Measurements from ENCODE around the gene TANC1.

TANC1 gene

DNA sequence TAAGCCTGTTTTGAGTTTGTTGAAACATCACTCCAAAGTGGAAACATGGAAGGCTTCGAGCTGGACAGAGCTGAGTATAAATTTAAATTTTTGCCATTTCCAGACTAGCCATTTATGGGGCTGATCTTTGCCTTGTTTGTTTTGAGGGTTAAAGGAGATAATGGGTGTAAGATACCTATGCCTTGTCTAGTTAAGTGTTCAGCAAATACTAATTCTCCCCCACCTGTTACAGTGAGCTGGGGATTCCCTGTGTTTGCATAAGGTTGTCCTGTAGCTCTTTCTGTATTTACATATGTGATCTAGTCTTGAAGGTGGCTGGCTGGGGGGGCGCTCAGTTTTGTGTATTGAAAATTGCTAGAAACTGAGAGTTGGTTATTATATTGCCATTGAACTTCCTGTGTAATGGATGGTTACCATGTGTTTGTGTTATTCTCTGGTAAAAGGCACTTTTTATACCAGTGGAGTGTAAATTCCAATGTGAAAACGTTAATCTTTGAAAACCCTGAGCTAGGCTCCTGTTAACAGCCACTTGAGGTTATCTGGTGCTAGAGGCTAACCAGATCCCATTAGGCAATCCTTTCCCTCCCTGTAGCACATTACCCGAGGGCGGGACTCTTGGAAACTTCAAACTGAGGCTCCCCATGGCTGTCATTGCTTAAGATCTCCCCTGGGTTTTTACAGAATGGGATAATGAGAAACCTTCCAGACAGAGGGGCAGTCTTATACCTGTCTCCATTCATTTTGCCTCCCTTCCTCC lies 26.7 kb downstream of the TANC1 start:
- DNase-seq (ENCODE audit: low read depth), result peak; percentile 94

DNA sequence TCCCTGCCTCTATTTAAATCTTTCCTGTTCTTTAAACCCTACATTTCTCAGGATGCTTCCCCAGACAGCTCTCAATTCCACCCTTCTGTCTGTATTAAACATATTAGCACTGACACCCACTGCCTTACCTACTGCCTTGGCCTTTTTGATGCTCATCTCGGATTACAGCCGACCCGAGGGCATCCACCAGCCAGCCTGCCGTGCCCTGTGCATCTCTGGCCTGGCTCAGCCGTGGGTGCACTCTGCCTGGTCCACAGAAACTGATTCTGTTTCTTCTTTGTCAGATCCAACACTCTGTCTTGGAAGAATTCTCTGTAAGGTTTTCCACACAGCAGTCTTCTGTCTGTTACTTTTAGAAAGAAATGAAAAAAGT lies 27.2 kb downstream of the TANC1 start:
- DNase-seq (ENCODE audit: low read depth), result no peak

- no peak for DNase-seq (ENCODE audit: low read depth)
These were observed 28.0 kb downstream of the TANC1 start for GRCh38 chr2:158996378-158996993.

- DNase-seq (ENCODE audit: low read depth), result no peak
These were observed 28.8 kb downstream of the TANC1 start for GRCh38 chr2:158997037-158997790.

GRCh38 chr2:158998551-158999248 lies 30.3 kb downstream of the TANC1 start:
- DNase-seq (ENCODE audit: low read depth), result no peak

GRCh38 chr2:158999458-158999857 lies 31.0 kb downstream of the TANC1 start:
- DNase-seq (ENCODE audit: low read depth), result peak; percentile 33

GRCh38 chr2:159000072-159000471 lies 31.6 kb downstream of the TANC1 start:
- DNase-seq (ENCODE audit: low read depth), result no peak

- DNase-seq (ENCODE audit: low read depth), result no peak
These were observed 34.1 kb downstream of the TANC1 start for GRCh38 chr2:159002462-159003111.

- DNase-seq (ENCODE audit: low read depth), result no peak
These were observed 35.1 kb downstream of the TANC1 start for GRCh38 chr2:159003555-159003954.

GRCh38 chr2:159004849-159005248 lies 36.4 kb downstream of the TANC1 start:
- no peak for DNase-seq (ENCODE audit: low read depth)

- peak; percentile 36 for DNase-seq (ENCODE audit: low read depth)
These were observed 41.5 kb downstream of the TANC1 start for GRCh38 chr2:159009940-159010339.

DNA sequence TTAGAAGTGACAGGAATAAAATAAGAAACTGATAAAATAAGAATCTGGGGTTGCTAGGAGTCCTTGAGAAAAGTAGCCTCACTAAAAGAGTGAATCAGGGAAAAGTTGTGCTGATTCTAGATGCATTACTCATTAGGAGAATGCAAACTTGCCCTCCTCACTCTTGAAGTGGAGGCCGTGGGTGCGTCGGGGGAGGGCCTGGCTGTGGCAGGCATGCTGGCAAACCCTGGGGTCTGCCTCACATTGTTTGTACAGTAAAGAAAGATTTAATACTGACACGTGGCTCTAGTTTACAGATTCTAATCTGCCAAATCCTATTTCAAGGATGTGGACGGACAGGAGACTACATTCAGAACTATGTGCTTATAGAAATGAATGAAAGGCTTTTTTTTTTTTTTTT lies 41.9 kb downstream of the TANC1 start:
- DNase-seq (ENCODE audit: low read depth), result peak; percentile 90

GRCh38 chr2:159010963-159011362 lies 42.5 kb downstream of the TANC1 start:
- DNase-seq (ENCODE audit: low read depth), result peak; percentile 57

DNA sequence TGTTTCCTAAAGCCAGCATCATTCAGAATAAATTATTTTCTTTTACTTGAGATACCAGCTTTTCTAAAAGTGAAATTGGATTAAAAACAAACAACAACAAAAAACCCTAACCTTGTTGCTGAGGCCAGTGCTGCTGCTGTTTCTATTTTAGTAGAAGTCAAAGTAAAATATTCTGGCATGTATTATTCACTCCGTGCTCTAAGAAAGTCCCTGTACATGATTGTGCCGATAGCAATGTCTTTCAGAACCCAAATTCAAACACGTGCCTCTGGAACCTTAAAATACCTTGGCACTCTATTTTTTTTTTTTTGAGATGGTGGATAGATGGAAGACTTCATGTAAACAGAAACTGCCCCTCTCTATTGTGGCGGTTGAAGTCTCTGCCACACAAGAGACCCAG lies 43.7 kb downstream of the TANC1 start:
- DNase-seq (ENCODE audit: low read depth), result no peak

- DNase-seq (ENCODE audit: low read depth), result no peak
These were observed 44.7 kb downstream of the TANC1 start for GRCh38 chr2:159013103-159013502.

GRCh38 chr2:159015174-159015573 lies 46.7 kb downstream of the TANC1 start:
- DNase-seq (ENCODE audit: low read depth), result no peak

GRCh38 chr2:159015823-159016222 lies 47.4 kb downstream of the TANC1 start:
- DNase-seq (ENCODE audit: low read depth), result no peak

DNA sequence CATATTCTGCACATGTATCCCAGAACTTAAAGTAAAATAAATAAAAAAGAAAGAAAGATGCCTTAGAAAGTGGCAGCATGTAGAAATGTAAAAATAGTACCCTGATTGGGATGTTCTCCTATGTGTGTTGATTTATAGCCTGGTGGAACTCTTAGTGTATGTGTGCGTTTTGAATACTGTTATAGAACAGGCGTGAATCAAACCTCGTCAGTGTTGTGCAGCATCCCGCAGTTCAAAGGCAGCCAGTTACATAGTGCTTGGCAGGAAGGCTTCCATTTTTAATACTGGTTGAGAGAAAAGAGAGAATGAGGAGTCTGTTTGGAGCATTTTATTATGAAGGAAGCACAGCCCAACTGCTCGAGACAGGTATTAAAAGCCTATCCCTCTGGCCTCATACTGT lies 49.4 kb downstream of the TANC1 start:
- DNase-seq (ENCODE audit: low read depth), result no peak

DNA sequence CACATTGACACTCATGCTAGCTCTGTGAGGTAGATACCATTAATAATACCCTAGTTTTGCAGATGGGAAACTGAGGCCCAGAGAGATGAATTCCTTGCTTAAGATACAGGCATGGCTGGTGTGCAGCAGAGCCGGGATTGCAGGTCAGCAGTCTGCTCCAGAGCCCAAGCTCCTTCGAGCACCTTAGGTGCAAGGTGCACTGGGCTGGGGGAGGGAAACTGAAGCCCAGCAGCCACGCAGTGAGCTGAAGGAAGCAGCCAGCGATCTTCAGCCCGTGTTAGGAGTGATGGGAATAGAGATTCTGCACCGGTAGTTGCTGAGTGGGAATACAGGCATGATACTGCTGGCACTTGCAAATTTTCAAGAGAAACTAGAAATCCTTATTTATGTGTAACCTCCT lies 50.6 kb downstream of the TANC1 start:
- no peak for DNase-seq (ENCODE audit: low read depth)

DNA sequence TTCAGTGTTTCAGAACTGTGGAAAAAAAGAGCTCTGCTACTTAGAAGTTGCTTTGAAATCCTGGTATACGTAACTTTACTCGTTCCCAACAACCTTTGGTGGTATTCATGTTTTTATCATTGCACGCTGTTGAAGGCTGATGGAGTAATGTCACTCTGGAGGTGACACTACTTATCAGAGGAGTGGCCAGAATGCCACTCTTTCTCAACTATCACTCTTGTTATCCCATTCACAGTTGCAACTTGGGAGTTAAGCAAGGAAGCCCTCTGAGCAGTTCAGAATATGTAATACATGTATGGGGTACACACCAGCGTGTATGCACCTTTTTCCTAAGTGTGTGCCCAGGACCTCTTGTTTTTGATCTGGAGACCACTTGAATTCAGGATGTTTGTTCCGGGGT lies 53.6 kb downstream of the TANC1 start:
- DNase-seq (ENCODE audit: low read depth), result no peak

- DNase-seq (ENCODE audit: low read depth), result no peak
These were observed 57.7 kb downstream of the TANC1 start for GRCh38 chr2:159026170-159026569.

DNA sequence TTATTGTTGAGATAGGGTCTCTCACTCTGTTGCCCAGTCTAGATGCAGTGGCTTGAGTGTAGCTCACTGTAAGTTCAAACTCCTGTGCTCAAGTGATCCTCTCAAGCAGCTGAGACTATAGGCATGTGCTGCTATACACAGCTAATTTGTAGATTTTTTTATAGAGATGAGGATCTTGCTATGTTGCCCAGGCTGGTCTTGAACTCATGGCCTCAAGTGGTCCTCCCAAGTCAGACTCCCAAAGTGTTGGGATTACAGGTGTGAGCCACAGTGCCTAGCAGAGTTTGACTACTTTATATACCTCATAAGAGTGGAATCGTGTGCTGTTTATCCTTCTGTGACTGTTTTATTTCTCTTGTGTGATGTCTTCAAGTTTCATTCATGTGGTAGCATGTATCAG lies 60.3 kb downstream of the TANC1 start:
- no peak for DNase-seq (ENCODE audit: low read depth)

Measured in amniotic epithelial cell (primary cell).